ENCODE results near the gene TRIM15.
"Not testable (repeated sequence)": the region's sequence is repeated elsewhere in the genome, so short reads cannot be mapped to it uniquely, and the experiment has no call there.

TRIM15 gene

GRCh38 chr6:30163918-30164654 lies 740 bp downstream of the TRIM15 start:
- DNase-seq = no peak

- no peak for DNase-seq
These were observed 1.4 kb downstream of the TRIM15 start for GRCh38 chr6:30164714-30165113.

- not testable (repeated sequence) for DNase-seq
These were observed 1.9 kb downstream of the TRIM15 start for GRCh38 chr6:30165238-30165637.

GRCh38 chr6:30167101-30167500 lies 3.8 kb downstream of the TRIM15 start:
- DNase-seq = no peak

GRCh38 chr6:30168741-30169140 lies 5.4 kb downstream of the TRIM15 start:
- DNase-seq = no peak

GRCh38 chr6:30169658-30170614 lies 6.6 kb downstream of the TRIM15 start:
- DNase-seq = no peak

GRCh38 chr6:30171677-30172471 lies 8.5 kb downstream of the TRIM15 start:
- DNase-seq = no peak

- DNase-seq = no peak
These were observed 9.3 kb downstream of the TRIM15 start for GRCh38 chr6:30172681-30173080.

- no peak for DNase-seq
These were observed 12.4 kb downstream of the TRIM15 start for GRCh38 chr6:30175765-30176164.

- DNase-seq = no peak
These were observed 15.5 kb downstream of the TRIM15 start for GRCh38 chr6:30178837-30179236.

- no peak for DNase-seq
These were observed 16.8 kb downstream of the TRIM15 start for GRCh38 chr6:30180145-30180544.

GRCh38 chr6:30184417-30185031 lies 21.2 kb downstream of the TRIM15 start:
- no peak for DNase-seq

- no peak for DNase-seq
These were observed 22.6 kb downstream of the TRIM15 start for GRCh38 chr6:30185846-30186484.

GRCh38 chr6:30188541-30188940 lies 25.2 kb downstream of the TRIM15 start:
- no peak for DNase-seq

GRCh38 chr6:30192076-30192475 lies 28.7 kb downstream of the TRIM15 start:
- no peak for DNase-seq

GRCh38 chr6:30194797-30195690 lies 31.7 kb downstream of the TRIM15 start:
- no peak for DNase-seq

GRCh38 chr6:30195951-30196350 lies 32.6 kb downstream of the TRIM15 start:
- DNase-seq = no peak

- no peak for DNase-seq
These were observed 33.0 kb downstream of the TRIM15 start for GRCh38 chr6:30196376-30196775.

- DNase-seq = no peak
These were observed 35.1 kb downstream of the TRIM15 start for GRCh38 chr6:30198166-30199084.

All from activated naive CD4-positive, alpha-beta T cell treated with anti-CD3 and anti-CD28 coated beads, Interleukin-2, amount 50 U/mL, for 16 hours (primary cell).